Spinal cord (tissue), 10 donors: Measurements from ENCODE around the gene FOXL3. TPM values are rescaled to one million over a fixed set of nuclear protein-coding genes. Genes with fewer than 3 reads are reported as not detected.
A peak's percentile ranks its signal among the peaks of the same experiment; 100 is the strongest.
"Not testable (repeated sequence)": the region's sequence is repeated elsewhere in the genome, so short reads cannot be mapped to it uniquely, and the experiment has no call there.

Source experiments
- DNase-seq, 6 donors: peaks; one replicate each; pipeline versions ENCODE4 v3.0.0 to v3.0.0-alpha.2; 2013 to 2015; ENCODE audit warnings: low spot score in 6 of 6, low read depth in 4 of 6
- H3K27ac ChIP-seq: one replicate; pipeline ENCODE4 v1.5.1; 2013; ENCODE audit warnings: low read depth, low read length, control low read depth
- H3K27me3 ChIP-seq: one replicate; pipeline ENCODE4 v1.6.1; 2013; ENCODE audit warnings: low read length; ENCODE audit not compliant: control insufficient read depth, insufficient read depth
- H3K36me3 ChIP-seq: one replicate; pipeline ENCODE4 v1.6.1; 2013; ENCODE audit warnings: low read length; ENCODE audit not compliant: control insufficient read depth, insufficient read depth
- H3K4me1 ChIP-seq: one replicate; pipeline ENCODE4 v1.6.1; 2013; ENCODE audit warnings: low read length; ENCODE audit not compliant: control insufficient read depth, insufficient read depth
- H3K4me3 ChIP-seq: one replicate; pipeline ENCODE4 v1.5.1; 2013; ENCODE audit warnings: low read depth, low read length, control low read depth
- H3K9me3 ChIP-seq: one replicate; pipeline ENCODE4 v1.6.1; 2013; ENCODE audit warnings: low read length; ENCODE audit not compliant: control insufficient read depth, insufficient read depth
- WGBS: methylation state at CpG from one replicate; pipeline ENCODE4 v1.1.5; 2013; ENCODE audit warnings: missing lambda C conversion rate; ENCODE audit not compliant: insufficient coverage; 5-methylcytosine and 5-hydroxymethylcytosine counted together
- polyA plus RNA-seq, 2 donors: library from polyadenylated mRNA; unstranded; fragments of 120-200 nt; gene quantifications; one replicate each; pipeline ENCODE4 v1.2.1, GENCODE V29; 2013; ENCODE audit not compliant: insufficient read length in 2 of 2
- total RNA-seq, 2 donors: library from RNA; depleted of rRNA in 1 of 2; stranded (reverse); fragments of 120-200 nt in 1 of 2; fragments of >200 nt in 1 of 2; gene quantifications; one replicate each; pipeline versions ENCODE4 v1.2.3 to v1.2.4, GENCODE V29; 2013 to 2014
- donor health status: healthy.

Gene FOXL3
- total and polyA plus RNA-seq, 4 donors = 0.33 TPM; not detected in 3

- 90% methylated on average over 24 of the region's 25 CpGs for WGBS
- Histone ChIP-seq H3K27ac (no peak overlapping the region), H3K4me1 (peaks cover 13% of the 10 kb centered on the region), H3K27me3 (peaks cover 42% of the 10 kb centered on the region), H3K9me3 (no peaks in the 10 kb centered on the region), H3K36me3 (no peaks in the 10 kb centered on the region), H3K4me3 (no peak overlapping the region)
- DNase-seq = no peak
Observed at GRCh38 chr7:294440-295154, 4.6 kb downstream of the FOXL3 start.

- H3K36me3 ChIP-seq = no peaks in the 10 kb centered on the region
- peaks cover 5% of the 10 kb centered on the region for H3K4me1 ChIP-seq
- H3K4me3 ChIP-seq = no peak overlapping the region
- no peaks in the 10 kb centered on the region for H3K9me3 ChIP-seq
- DNase-seq = no peak
- H3K27me3 ChIP-seq = peaks cover 33% of the 10 kb centered on the region
- H3K27ac ChIP-seq = no peak overlapping the region
- WGBS = 79% methylated on average over 25 of the region's 27 CpGs
Observed at GRCh38 chr7:295155-296154, 5.5 kb downstream of the FOXL3 start.

GRCh38 chr7:296373-296945 lies 6.5 kb downstream of the FOXL3 start:
- Histone ChIP-seq H3K4me1 (peaks cover 3% of the 10 kb centered on the region), H3K27me3 (peaks cover 28% of the 10 kb centered on the region), H3K36me3 (no peaks in the 10 kb centered on the region), H3K4me3 (no peak overlapping the region), H3K9me3 (no peaks in the 10 kb centered on the region), H3K27ac (no peak overlapping the region)
- WGBS = 92% methylated on average over 17 of the region's 20 CpGs
- no peak for DNase-seq

- 90% methylated on average over 24 of the region's 24 CpGs for WGBS
- not testable (repeated sequence) for H3K4me1 ChIP-seq, H3K36me3 ChIP-seq, H3K9me3 ChIP-seq, H3K4me3 ChIP-seq, DNase-seq, H3K27ac ChIP-seq
- H3K27me3 ChIP-seq = peaks cover 21% of the 10 kb centered on the region
Observed at GRCh38 chr7:297141-297540, 7.2 kb downstream of the FOXL3 start.

- peaks cover 15% of the 10 kb centered on the region for H3K27me3 ChIP-seq
- H3K4me3 ChIP-seq = no peak overlapping the region
- 81% methylated on average over 17 of the region's 24 CpGs for WGBS
- H3K4me1 ChIP-seq = peaks cover under 1% of the 10 kb centered on the region
- no peaks in the 10 kb centered on the region for H3K36me3 ChIP-seq
- H3K27ac ChIP-seq = no peak overlapping the region
- no peaks in the 10 kb centered on the region for H3K9me3 ChIP-seq
- DNase-seq = no peak
Observed at GRCh38 chr7:297611-298374, 7.8 kb downstream of the FOXL3 start.

GRCh38 chr7:298375-298702 lies 8.4 kb downstream of the FOXL3 start:
- H3K27me3 ChIP-seq = peaks cover 11% of the 10 kb centered on the region
- 64% methylated on average over 14 of the region's 15 CpGs for WGBS
- DNase-seq = no peak

GRCh38 chr7:298743-299142 lies 8.8 kb downstream of the FOXL3 start:
- no peaks in the 10 kb centered on the region for H3K36me3 ChIP-seq
- H3K4me3 ChIP-seq = no peak overlapping the region
- WGBS = 54% methylated on average over 8 of the region's 13 CpGs
- no peaks in the 10 kb centered on the region for H3K4me1 ChIP-seq
- peak in 1 of 6 donors; percentile 38 for DNase-seq
- peaks cover 8% of the 10 kb centered on the region for H3K27me3 ChIP-seq
- H3K27ac ChIP-seq = no peak overlapping the region
- no peaks in the 10 kb centered on the region for H3K9me3 ChIP-seq

More at GRCh38 chr7:298375-298702, 8.4 kb downstream of the FOXL3 start:
- no peaks in the 10 kb centered on the region for H3K9me3 ChIP-seq
- no peaks in the 10 kb centered on the region for H3K4me1 ChIP-seq
- no peaks in the 10 kb centered on the region for H3K36me3 ChIP-seq
- H3K27ac ChIP-seq = no peak overlapping the region
- no peak overlapping the region for H3K4me3 ChIP-seq

GRCh38 chr7:299169-299568 lies 9.2 kb downstream of the FOXL3 start:
- DNase-seq = no peak
- H3K36me3 ChIP-seq = no peaks in the 10 kb centered on the region
- peaks cover 4% of the 10 kb centered on the region for H3K27me3 ChIP-seq
- H3K4me1 ChIP-seq = no peaks in the 10 kb centered on the region
- WGBS = 93% methylated on average over 15 of the region's 15 CpGs
- H3K9me3 ChIP-seq = no peaks in the 10 kb centered on the region
- H3K4me3 ChIP-seq = no peak overlapping the region
- H3K27ac ChIP-seq = no peak overlapping the region

- Histone ChIP-seq H3K4me1 (no peaks in the 10 kb centered on the region), H3K27ac (no peak overlapping the region), H3K4me3 (no peak overlapping the region), H3K27me3 (peaks cover under 1% of the 10 kb centered on the region), H3K9me3 (no peaks in the 10 kb centered on the region), H3K36me3 (no peaks in the 10 kb centered on the region)
- DNase-seq = no peak
- WGBS = 88% methylated on average over 16 of the region's 16 CpGs
Observed at GRCh38 chr7:299628-300027, 9.7 kb downstream of the FOXL3 start.
